IMR-90 (cell line): ENCODE measurements around the gene ARHGEF40.

Experiments
- POLR2A ChIP-seq: IDR thresholded peaks from 2 replicates; pipeline ENCODE4 v1.6.1; 2012; ENCODE audit warnings: mild to moderate bottlenecking, low read depth, low read length
- TF ChIP-seq, protein P1 (sequence below): conservative IDR thresholded peaks from 2 replicates; pipeline ENCODE4 v1.5.1; 2012; ENCODE audit warnings: mild to moderate bottlenecking, low read depth, low read length, improper control_type of control experiment

DNA sequence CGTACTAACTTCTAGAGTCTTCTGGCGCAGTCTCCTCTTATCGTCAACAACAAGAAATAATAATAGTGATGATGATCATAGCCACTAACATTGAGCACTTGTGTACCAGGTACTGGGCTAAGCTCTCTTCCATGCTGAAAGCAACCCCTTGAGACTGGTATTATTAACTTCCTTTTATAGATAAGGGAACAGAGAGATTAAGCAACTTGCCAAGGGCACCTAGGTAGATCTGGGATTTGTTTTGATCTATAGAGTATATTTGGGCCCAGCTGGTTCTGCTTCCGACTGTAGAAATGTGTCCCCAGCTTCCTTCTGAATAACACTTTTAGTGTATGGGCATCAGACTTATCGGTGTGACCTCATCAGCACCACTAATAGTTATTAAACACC, 29.5 kb downstream of the ARHGEF40 start:
- TF ChIP-seq, protein P1, sequence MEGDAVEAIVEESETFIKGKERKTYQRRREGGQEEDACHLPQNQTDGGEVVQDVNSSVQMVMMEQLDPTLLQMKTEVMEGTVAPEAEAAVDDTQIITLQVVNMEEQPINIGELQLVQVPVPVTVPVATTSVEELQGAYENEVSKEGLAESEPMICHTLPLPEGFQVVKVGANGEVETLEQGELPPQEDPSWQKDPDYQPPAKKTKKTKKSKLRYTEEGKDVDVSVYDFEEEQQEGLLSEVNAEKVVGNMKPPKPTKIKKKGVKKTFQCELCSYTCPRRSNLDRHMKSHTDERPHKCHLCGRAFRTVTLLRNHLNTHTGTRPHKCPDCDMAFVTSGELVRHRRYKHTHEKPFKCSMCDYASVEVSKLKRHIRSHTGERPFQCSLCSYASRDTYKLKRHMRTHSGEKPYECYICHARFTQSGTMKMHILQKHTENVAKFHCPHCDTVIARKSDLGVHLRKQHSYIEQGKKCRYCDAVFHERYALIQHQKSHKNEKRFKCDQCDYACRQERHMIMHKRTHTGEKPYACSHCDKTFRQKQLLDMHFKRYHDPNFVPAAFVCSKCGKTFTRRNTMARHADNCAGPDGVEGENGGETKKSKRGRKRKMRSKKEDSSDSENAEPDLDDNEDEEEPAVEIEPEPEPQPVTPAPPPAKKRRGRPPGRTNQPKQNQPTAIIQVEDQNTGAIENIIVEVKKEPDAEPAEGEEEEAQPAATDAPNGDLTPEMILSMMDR = no peak
- TF ChIP-seq POLR2A = no peak
